ENCODE data around the gene MAP2K5.

MAP2K5 gene

GRCh38 chr15:67731112-67731721 lies 188.7 kb downstream of the MAP2K5 start:
- DNase-seq: no peak

DNA sequence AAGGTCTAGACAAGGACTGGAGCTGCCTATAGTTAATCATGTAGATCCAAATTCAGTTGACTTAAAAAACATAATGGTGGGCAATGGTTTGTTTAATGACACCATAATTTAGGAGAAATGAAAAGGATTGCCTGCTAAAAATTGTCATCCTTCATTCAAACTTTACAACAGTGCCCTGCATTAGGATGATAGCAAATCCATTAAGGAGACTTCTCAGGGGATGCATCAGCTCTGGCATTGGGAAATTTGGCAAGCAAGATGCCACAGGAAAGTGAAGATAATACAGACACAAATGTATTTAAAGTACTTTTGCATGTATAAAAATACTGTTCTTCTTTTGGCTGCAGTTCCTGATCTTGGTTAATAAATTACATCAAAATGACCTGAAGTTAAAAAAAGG lies 189.7 kb downstream of the MAP2K5 start:
- DNase-seq: no peak

DNA sequence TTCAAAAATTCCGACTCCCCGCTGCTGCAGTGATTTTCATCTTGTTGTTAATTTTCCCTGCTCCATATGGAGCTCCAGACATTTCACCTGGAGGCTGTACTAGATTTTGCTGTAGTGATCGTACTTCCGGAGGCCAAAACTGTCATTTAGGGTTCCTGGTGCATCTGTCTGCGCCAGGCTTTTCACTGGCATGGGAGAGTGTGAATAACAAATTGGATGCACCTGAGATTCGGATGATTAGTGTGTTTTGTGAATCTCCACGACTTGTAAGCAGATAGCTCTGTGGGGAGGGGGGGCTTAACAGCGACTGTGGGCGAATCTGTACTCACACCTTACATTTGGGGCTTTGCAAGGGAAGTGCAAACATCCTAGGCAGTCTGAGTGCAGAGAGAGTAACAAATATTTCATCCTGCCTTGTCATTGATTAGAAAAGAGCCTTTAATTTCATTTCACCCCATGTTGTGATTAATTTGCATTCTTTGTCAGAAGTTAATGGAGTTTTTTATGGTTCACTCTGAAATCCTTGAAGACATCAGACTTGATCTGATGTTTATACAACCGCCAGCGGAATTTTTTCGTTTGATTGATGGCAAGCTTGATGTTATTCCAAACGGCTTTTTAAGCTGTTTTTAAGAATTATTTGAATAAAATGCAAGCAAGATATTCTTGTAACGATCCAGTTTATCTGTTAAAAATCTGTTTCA lies 190.3 kb downstream of the MAP2K5 start:
- no peak for DNase-seq

GRCh38 chr15:67735896-67736295 lies 193.4 kb downstream of the MAP2K5 start:
- no peak for DNase-seq

GRCh38 chr15:67736810-67737209 lies 194.3 kb downstream of the MAP2K5 start:
- no peak for DNase-seq

DNA sequence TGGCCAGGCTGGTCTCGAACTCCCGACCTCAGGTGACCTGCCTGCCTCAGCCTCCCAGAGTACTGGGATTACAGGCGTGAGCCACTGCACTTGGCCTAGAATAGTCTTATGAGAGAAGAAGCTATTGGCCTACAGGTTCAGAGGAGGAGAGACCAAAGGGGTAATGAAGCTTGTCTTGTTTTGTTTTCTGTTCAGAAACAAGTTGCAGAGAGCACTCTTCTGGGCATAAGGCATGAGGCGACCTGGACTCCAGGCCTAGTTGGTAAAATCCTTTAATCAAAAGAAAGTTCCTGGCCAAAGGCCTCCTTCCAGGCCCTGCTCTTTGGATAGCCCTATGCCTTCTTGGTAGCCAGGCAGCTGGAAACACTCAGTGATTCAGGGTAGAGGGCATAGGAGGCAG lies 195.6 kb downstream of the MAP2K5 start:
- DNase-seq: no peak

GRCh38 chr15:67740405-67740804 lies 197.9 kb downstream of the MAP2K5 start:
- DNase-seq: no peak

DNA sequence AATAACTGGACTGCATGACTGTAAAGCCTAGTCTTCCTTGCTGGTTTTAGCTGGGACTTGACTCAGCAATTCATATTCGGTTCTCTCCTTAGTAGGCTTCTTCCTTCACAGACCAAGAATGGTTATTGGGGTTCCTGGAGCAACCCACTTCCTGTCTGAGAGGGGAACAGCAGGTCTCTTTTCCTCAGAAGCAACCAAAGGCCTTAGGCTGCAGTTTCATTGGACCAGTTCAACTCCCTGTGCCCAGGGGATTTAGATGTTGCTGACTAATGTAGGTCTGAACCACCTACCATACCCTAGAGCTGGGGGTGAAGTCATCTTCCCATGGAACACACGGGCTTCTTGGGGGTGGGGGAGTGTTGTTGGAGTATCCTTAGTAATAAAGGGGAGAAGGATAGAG lies 198.8 kb downstream of the MAP2K5 start:
- DNase-seq: no peak

GRCh38 chr15:67743558-67743957 lies 201.1 kb downstream of the MAP2K5 start:
- no peak for DNase-seq

GRCh38 chr15:67744331-67745072 lies 202.0 kb downstream of the MAP2K5 start:
- no peak for DNase-seq

DNA sequence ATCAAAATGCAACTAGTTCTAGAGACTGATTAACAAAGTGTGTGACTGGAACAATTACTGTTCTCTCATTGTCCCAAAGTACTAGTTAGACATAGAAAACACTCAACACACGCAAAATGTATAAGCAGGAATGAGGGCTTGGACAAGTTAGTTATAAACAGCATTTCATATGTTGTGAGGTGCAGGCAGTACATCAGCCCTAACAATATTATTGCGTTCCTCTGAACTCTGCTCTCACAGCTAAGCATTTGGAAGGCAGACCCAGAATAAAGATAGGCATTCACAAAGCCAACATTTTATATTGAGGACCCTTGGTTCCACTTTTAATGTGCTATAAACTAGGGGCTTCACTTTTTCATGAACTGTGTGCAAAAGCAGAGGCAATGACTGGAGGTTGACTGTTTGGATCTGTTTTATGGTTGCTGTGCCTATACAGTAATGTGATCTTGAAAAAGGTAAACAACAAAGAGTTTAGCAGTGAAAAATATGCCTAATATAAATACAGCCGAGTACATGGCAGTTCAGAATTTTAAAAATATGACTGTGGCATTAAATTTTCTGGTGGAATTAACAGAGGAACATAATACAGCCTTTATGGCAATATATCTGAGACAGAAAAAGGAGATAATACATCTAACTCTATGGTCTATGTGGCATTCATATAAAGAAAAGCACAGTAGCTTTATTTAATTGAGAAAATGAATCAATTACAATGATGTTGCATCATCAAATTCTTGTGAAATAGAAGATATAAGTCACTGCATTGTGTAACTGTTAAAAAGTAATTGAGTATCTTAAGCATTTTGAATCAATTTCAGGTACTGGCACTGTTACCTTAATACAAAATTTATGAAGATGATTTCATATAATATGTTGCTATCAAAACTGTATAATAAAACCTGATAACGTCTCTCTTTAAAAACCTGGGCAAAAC lies 202.8 kb downstream of the MAP2K5 start:
- no peak for DNase-seq

DNA sequence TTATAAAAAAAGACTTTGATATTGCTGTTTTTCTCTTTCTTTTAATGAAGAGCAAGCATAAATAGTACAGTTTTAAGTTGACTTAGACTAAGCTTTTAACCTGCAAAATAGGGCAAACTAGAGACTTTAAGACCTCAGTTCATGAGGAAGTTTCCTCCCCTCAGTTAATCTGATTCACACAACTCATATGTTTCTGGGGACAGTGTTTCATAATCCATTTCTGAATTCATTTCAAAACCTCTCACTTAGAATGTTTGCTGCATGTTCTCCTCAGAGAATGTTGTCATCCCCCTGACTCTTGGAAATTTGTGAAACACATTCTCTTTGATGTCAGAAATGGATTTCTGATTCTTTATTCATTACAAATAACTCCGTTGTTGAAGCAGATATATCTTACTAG lies 203.5 kb downstream of the MAP2K5 start:
- no peak for DNase-seq

- peak; percentile 14 for DNase-seq
Measured at GRCh38 chr15:67746450-67746849, 203.9 kb downstream of the MAP2K5 start.

GRCh38 chr15:67747921-67748320 lies 205.4 kb downstream of the MAP2K5 start:
- DNase-seq: no peak

- DNase-seq: no peak
Measured at GRCh38 chr15:67750371-67750770, 207.9 kb downstream of the MAP2K5 start.

GRCh38 chr15:67753891-67754290 lies 211.4 kb downstream of the MAP2K5 start:
- DNase-seq: no peak

- no peak for DNase-seq
Measured at GRCh38 chr15:67755264-67755663, 212.8 kb downstream of the MAP2K5 start.

GRCh38 chr15:67755936-67756335 lies 213.4 kb downstream of the MAP2K5 start:
- no peak for DNase-seq

- DNase-seq: no peak
Measured at GRCh38 chr15:67758619-67759300, 216.3 kb downstream of the MAP2K5 start.

DNA sequence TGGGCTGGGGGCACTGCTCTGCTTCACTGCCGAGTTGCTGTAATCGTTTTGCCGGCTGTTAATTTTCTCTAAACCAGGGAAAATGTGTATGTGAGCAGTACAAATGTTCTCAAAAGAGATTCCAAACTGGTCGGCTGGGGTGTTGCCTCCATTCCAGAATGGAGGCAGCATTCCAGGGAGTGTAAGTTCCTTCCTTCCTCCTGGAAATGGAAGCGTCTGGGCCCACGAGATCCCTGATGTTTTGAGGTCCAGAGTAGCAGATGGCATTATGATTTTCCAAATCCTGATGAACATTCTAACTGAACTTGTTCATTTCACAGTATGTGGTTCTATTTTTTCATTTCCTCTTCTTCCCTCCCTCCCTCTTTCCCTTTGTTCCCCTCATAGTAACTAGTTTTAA lies 218.4 kb downstream of the MAP2K5 start:
- DNase-seq: no peak

GRCh38 chr15:67761343-67761742 lies 218.8 kb downstream of the MAP2K5 start:
- no peak for DNase-seq

DNA sequence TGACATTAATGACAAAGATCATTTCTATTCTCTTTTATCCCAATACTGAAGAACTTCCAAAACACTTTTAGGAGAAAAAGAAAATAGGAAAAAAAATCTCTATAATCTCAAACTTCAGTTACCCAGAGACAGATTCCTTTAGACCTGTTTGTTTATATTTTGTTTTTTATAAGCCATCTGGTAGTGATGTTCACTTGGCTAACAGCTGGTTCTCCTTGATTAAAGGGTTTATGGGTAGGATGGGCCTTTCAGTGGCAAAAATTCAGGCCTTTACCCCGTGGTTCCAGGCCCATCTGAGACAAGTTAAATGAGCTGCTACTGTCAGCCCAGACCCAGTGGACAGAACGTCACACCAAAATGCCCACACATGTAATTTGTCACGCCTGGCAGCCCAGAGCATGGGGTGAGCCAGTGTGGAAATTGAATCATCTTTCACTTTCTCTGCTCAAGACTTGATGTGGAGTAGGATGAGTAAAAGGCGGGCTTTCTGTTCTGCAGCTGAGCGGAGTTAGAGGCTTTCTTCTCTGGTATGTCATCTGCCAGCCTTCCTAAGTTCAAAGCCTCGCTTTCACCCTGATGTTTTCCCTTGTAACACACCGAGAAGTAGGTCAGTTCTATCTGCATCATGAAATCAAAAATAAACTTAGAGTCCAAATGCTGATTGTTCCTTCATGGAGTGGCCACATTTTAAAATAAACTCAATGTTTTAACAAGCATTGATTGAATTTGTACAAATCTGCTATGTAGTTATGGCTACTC lies 220.3 kb downstream of the MAP2K5 start:
- DNase-seq: peak; percentile 78
